ENCODE results near the gene S100A13. TPM values are rescaled to one million over a fixed set of nuclear protein-coding genes. Genes with fewer than 3 reads are reported as not detected.

S100A13 gene
- total RNA-seq, 2 experiments from 2014 or later: 4.8 to 10.3 TPM

DNA sequence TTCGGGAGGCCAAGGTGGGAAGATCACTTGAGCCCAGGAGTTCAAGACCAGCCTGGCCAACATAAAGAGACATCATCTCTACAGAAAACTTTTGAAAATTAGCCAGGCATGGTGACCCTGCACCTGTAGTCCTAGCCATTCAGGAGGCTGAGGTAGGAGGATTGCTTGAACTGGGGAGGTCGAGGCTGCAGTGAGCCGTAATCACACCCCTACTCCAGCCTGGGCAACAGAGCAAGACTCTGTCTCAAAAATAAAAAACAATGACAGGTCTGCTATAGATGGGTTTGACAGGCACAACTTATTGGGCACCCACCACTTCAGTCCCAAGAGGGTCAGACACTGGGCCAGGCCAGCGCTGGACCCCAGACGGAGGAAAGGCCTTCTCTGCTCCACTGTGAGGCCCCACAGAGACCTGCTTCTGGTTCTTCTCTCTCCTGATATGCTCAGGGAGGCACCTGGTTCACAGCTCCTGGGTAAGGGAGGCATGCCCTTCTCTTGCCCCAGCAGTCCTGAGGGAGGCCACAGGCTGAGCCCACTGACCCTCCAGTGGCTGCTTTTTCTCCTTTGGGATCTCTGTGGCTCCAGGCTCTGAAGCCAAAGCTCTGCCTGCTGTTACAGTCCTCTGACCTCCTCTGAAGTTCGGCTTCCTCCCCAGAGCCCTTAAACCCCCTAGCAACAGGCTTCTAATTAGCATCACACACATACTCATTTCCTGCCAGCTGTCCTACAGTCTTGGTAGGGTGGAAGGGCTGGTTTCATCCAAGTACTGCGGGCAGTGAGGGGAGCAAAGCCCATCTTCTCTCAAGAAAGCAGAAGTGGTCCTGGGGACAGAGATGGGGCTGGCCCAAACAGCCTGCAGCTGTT lies 28.8 kb downstream of the S100A13 start:
- CTCF ChIA-PET (ENCODE audit: unreplicated experiment): interaction anchor here (0.5 to 1.1 kb wide), 3 partner anchors 34 to 129 kb away, joined by 3 read pairs; partner anchors contain the start of gene INTS3
- Histone ChIP-seq H4K20me1 (ENCODE audit: insufficient read depth, low read length) (no peaks in the 10 kb centered on the region), H3K9me2 (ENCODE audit: insufficient read depth, low read length) (no peaks in the 10 kb centered on the region), H2AFZ (ENCODE audit: low read length) (peak overlapping the region; percentile 65; the same call in 1 of the 2 replicates), H3K36me3 (ENCODE audit: insufficient read depth, low read length) (no peaks in the 10 kb centered on the region), H3K9me3 (ENCODE audit: low read length) (no peaks in the 10 kb centered on the region), H3K4me2 (ENCODE audit: low read length) (peak overlapping the region; percentile 86), H3K4me3 (ENCODE audit: low read depth, low read length, poor library complexity, severe bottlenecking) (peak overlapping the region; percentile 56), H3K27ac (ENCODE audit: low read depth, low read length, poor library complexity, severe bottlenecking) (peak overlapping the region; percentile 92), H3K4me1 (ENCODE audit: insufficient read depth, low read length, poor library complexity, severe bottlenecking) (peaks cover 29% of the 10 kb centered on the region), H3K79me2 (ENCODE audit: insufficient read depth, low read depth, low read length) (no peaks in the 10 kb centered on the region)
- POLR2A ChIA-PET: interaction anchor here (0.9 to 1.6 kb wide), 8 partner anchors 13 to 150 kb away, joined by 3 to 8 read pairs (median 4); partner anchors contain the start of gene CHTOP
- intact Hi-C loops (cut with micrococcal nuclease; ENCODE audit: unreplicated experiment): loop anchor here (2.0 kb wide), 2 partner anchors 36 to 60 kb away; partner anchors contain the start of genes CHTOP and SNAPIN
- TF ChIP-seq, protein P1, sequence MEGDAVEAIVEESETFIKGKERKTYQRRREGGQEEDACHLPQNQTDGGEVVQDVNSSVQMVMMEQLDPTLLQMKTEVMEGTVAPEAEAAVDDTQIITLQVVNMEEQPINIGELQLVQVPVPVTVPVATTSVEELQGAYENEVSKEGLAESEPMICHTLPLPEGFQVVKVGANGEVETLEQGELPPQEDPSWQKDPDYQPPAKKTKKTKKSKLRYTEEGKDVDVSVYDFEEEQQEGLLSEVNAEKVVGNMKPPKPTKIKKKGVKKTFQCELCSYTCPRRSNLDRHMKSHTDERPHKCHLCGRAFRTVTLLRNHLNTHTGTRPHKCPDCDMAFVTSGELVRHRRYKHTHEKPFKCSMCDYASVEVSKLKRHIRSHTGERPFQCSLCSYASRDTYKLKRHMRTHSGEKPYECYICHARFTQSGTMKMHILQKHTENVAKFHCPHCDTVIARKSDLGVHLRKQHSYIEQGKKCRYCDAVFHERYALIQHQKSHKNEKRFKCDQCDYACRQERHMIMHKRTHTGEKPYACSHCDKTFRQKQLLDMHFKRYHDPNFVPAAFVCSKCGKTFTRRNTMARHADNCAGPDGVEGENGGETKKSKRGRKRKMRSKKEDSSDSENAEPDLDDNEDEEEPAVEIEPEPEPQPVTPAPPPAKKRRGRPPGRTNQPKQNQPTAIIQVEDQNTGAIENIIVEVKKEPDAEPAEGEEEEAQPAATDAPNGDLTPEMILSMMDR (conservative IDR thresholded peaks at IDR 0.05; ENCODE audit: low read length): no peak
- no peak for TF ChIP-seq EZH2phosphoT487 (IDR thresholded peaks at IDR 0.05; ENCODE audit: borderline replicate concordance, low read depth, low read length)
- DNase-seq (ENCODE audit: low spot score): peak; percentile 98
- BruUV-seq (replicated peaks): TSS peak; percentile 99

DNA sequence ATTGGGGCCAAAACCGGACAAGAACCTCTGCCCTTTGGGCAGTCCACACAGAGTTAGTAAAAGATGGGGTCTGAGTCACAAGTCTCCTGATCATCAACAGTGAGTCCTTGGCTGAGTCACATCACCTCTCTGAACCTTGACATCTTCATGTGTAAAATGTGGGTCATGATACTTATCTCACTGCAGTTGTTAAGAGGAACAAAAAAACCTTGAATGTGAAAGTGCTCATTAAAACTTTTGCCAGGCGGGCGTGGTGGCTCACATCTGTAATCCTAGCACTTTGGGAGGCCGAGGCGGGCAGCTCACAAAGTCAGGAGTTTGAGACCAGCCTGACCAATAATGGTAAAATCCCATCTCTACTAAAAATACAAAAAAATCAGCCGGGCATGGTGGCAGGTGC lies 30.1 kb downstream of the S100A13 start:
- CTCF ChIA-PET (ENCODE audit: unreplicated experiment): no interaction called here
- intact Hi-C loops (cut with micrococcal nuclease; ENCODE audit: unreplicated experiment): no loop called here

More for the DNA sequence above, 30.1 kb downstream of the S100A13 start:
- H3K79me2 ChIP-seq (ENCODE audit: insufficient read depth, low read depth, low read length): no peaks in the 10 kb centered on the region
- no peak overlapping the region for H2AFZ ChIP-seq (ENCODE audit: low read length)
- no peaks in the 10 kb centered on the region for H4K20me1 ChIP-seq (ENCODE audit: insufficient read depth, low read length)
- H3K9me3 ChIP-seq (ENCODE audit: low read length): no peaks in the 10 kb centered on the region
- DNase-seq (ENCODE audit: low spot score): no peak
- H3K4me1 ChIP-seq (ENCODE audit: insufficient read depth, low read length, poor library complexity, severe bottlenecking): peaks cover 29% of the 10 kb centered on the region
- TF ChIP-seq, protein P1 (conservative IDR thresholded peaks at IDR 0.05; ENCODE audit: low read length): no peak
- no peak for TF ChIP-seq EZH2phosphoT487 (IDR thresholded peaks at IDR 0.05; ENCODE audit: borderline replicate concordance, low read depth, low read length)
- POLR2A ChIA-PET: interaction anchor here (0.5 kb wide), 1 partner anchor 287 kb away, joined by 3 read pairs; no protein-coding TSS in a partner anchor
- H3K4me2 ChIP-seq (ENCODE audit: low read length): peak overlapping the region; percentile 86; the same call in 1 of the 2 replicates
- no peaks in the 10 kb centered on the region for H3K36me3 ChIP-seq (ENCODE audit: insufficient read depth, low read length)
- no peaks in the 10 kb centered on the region for H3K9me2 ChIP-seq (ENCODE audit: insufficient read depth, low read length)
- no peak overlapping the region for H3K4me3 ChIP-seq (ENCODE audit: low read depth, low read length, poor library complexity, severe bottlenecking)
- no peak overlapping the region for H3K27ac ChIP-seq (ENCODE audit: low read depth, low read length, poor library complexity, severe bottlenecking)
- BruUV-seq (replicated peaks): no TSS peak

All from OCI-LY7 (cell line).